NCI-H2196 treated with DMSO at 0.1 percent for 48 hours (cell line): Measurements from ENCODE around the gene FBXO3.
"Not testable (repeated sequence)": the region's sequence is repeated elsewhere in the genome, so short reads cannot be mapped to it uniquely, and the experiment has no call there.

Source experiments
- DNase-seq: peaks from one replicate; lab custom pipeline; 2025; ENCODE audit not compliant: unreplicated experiment; lab: John Stamatoyannopoulos, UW

Gene FBXO3, protein sequence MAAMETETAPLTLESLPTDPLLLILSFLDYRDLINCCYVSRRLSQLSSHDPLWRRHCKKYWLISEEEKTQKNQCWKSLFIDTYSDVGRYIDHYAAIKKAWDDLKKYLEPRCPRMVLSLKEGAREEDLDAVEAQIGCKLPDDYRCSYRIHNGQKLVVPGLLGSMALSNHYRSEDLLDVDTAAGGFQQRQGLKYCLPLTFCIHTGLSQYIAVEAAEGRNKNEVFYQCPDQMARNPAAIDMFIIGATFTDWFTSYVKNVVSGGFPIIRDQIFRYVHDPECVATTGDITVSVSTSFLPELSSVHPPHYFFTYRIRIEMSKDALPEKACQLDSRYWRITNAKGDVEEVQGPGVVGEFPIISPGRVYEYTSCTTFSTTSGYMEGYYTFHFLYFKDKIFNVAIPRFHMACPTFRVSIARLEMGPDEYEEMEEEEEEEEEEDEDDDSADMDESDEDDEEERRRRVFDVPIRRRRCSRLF

DNA sequence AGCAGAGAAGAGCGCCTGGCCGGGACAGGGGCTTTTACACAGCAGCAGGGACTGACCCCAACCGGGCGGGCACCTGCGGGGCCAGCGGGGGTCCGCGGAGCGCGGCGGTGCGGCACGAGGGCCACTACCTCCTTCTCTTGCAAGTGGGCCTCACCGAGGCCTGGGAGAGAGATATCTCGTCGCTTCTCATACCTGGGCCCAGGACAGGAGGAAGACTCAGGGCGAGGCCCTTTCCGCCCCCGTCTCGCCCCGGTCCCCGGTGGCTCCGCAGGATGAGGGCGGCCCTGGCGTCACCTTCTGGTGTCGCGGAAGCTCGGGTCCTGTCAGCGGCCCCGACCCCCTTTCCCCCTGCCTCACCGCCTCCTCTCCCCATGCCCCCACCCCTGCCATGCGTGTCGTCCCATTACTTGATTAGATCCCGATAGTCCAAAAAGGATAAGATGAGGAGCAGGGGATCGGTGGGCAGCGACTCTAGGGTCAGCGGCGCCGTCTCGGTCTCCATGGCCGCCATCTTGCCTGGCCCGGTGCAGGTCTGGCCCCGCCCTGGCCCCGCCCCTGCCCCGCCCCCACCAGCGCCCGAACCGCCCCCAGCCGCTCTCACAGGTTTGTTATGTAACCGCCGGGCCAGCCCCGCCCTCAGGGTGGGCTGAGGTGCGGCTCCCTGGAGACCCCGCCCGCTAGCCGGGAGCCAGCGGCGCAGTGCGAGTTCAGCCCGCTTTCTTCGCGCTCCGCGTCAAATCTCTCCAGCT lies at the start of gene FBXO3:
Gene FBXO3, minus strand, starts transcription at position 534 of the 749 bp plus-strand sequence. Its CDS starts 23 bp downstream, at position 511.
- peak; percentile 65 for DNase-seq

DNA sequence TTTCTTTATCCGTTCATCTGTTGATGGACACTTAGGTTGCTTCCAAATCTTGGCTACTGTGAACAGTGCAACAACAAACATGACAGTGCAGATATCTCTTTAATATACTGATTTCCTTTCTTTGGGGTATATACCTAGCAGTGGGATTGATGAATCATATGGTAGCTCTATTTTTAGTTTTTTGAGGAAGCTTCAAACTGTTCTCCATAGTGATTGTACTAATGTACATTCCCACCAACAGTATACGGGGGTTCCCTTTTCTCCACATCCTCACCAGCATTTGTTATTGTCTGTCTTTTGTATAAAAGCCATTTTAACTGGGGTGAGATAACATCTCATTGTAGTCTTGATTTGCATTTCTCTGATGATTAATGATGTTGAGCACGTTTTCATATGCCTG lies 48.7 kb upstream of the FBXO3 start:
- not testable (repeated sequence) for DNase-seq

DNA sequence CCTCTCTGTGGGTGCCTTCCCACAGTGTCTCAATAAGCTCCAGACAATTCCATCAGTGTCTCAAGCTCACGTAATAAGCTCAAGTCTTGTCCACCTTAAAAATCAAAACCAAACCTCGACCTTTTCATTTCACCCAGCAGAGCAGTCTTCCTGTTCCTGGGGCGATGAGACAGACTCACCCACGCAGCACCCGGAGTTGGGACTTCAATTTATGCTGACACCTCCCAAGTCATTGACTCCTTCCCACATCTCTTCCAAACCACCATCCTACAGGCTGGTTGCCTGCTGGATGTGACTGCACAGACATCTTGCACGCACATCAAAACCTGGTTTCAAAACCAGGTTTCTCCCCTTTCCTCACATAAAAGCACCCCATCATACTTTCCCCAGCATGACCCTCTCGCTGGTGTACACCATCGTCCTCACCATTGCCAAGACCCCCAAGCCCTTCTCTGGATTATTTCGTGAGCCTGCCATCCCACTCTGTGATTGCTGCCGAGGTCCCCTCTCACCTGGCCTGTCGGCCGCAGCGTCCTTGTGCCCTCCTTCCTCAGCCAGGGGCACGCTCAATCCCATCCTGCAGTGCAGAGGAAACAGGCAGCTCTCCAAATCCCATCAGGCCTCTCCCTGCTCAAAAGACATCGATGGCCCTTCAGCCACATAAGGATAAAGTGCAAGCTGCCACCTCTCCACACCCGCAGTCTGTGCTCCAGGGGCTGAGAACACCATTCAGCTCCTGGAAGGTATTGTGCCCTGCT lies 45.1 kb upstream of the FBXO3 start:
- DNase-seq = no peak

DNA sequence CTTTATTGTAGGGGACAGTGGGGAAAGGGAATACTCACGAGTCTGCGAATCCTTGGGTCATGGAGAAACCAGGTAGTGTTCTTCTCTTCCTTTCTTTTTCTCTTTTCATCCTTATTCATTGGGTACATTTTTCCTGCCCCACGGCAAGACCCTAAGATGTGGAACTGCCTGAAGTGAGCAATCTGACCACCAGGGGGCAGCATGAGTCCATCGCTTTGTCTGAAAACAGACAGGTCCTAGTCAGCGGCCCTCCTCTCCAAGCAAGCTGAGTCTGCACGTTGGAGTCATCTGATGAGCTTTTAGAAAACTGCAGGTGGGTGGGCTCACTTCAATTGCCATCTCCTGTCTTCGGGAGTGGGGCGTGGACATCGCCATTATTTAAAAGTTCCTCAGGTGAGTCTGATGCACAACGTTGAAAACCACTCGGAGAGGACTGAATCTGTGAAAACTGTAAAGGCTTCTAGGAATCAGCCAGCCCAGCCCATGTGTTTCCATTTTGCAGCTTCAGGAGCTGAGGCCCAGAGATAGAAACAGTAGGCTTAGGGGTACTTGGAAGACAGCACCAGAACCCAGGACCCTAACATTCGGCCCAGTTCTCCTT lies 34.0 kb upstream of the FBXO3 start:
- DNase-seq = peak; percentile 40

DNA sequence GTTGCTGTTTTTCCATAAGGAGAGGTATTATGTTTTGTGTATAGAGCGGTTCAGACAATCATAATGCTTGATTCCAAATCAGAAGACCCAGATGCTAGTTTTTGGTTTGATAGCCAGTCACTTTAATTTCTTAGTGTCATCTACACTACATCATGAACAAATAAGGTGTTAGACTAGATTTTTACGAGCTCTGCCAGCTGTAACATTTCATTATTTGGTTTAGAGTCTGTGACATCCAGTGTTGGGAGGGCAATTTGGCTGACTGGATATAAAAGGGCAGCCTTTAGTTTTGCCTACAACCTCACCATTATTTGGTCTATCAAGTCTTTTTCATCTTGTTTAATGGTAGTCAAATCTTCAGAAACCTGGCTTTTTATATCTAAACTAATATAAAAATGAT lies 30.2 kb upstream of the FBXO3 start:
- no peak for DNase-seq

DNA sequence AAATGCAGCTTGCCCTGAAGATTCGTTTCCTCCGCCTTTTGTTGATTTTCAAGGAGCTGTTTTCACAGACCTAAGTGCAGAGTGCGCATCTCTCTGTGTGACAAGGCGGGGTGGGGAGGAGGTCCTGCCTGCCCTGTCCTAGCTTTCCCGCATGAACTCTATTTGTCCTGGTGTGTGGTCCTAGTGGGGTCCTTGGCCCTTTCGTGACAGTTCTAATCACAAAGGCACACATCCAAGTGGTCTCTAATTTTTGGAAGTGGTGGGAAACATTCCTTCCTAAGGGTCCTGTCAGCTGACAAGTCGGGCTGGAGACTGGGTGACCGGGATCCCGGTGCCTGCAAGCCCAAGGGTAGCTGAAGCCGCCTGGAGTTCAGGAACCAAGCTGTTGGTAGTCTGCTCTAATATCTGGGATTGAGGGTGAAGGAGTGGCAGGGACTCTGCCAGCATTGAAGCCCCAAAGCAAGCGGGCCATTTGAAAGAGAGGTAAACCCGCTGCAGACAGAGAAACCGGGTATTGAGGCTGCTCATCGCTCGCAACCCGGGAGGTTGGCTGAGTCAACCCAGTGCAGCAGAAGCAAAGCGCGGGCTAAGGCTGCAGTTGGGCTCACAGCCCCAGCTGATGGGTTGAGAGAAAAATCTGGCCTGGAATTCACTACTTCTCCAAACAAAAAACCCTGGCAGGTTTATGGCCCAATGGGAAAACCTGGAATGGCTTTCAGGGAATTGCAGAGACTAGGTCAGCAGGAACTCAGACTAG lies 28.1 kb upstream of the FBXO3 start:
- peak; percentile 31 for DNase-seq

DNA sequence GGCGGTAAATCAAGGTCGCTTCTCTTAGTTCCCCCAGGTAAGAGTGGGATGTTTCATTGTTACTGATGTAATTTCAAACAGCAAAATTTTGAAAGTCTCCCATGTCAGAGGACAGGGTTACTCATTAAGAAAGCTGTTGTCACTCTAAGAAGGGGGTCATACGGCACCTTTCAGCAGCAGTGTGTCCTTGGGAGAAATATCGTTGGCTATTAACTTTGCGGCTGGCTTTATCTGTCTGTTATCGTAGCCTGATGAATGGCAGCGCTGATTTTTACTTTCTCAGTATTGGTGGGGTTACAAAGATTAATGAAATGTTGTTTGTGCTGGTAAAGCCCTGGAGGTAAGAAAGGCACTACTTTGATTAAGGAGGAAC lies 27.5 kb upstream of the FBXO3 start:
- DNase-seq = no peak

DNA sequence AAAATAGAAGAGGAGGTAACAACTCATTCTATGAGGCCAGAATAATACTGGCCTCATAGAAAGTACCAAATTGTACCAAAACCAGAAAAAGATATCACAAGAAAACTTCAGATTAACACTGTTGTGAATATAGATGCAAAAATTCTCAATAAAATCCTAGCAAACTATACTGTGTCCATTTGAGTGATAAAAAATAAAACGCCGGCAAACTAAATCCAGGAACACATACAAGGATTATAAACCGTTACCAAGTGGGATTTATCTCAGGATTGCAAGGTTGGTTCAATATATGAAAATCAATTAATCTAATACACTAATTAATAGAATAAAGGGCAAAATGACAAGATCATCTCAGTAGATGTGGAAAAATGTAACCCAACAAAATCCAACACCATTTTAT lies 23.6 kb upstream of the FBXO3 start:
- no peak for DNase-seq

DNA sequence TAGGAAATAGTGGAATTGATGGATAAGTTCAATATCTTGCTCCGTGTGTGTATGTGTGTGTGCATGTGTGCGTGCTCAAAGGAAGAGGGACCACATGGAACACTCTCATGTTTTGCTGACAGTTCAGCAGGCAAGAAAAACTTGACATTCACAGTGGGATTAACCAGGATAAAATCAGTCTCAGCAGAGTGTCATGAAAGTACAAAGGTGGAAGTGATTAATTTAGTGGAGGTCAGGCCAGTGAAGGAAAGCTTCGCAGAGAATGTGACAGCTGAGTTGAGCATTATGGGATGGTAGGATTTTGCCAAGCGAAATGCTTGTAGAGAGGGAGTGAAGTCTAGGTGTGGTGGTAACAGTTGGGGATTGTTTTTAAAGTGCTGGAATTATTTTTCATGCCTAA lies 15.7 kb upstream of the FBXO3 start:
- DNase-seq = no peak

DNA sequence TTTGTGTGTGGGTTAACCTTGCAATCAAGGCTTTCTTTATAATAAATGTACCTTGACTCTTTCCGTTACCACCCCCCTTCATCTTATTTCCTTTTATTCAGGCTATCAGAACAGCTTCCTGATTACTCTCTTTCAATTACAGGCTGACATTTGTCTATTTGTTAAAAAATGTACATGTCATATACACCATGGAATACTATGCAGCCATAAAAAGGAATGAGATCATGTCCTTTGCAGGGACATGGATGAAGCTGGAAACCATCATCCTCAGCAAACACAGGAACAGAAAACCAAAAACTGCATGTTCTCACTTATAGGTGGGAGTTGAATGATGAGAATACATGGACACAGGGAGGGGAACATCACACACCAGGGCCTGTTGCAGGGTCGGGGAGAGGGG lies 13.8 kb upstream of the FBXO3 start:
- not testable (repeated sequence) for DNase-seq

DNA sequence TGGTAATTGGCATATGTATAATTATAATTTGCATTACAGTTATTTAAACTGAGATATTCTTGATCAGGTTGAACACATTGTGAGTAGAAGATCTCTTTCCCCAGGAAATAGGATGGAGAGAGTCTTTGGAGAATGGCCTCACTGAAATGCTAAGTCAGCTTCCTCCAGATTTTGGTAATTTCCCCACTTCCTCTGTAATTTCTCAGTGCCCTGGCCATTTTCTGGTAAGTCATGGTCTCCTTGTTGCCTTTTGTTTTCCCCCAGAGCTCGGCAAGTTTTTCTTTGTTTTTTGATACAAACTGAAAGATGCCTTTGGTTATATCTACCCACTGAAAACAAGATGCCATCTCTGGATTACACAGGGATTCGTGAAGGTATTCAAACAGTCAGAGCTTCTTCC lies 12.8 kb upstream of the FBXO3 start:
- no peak for DNase-seq

DNA sequence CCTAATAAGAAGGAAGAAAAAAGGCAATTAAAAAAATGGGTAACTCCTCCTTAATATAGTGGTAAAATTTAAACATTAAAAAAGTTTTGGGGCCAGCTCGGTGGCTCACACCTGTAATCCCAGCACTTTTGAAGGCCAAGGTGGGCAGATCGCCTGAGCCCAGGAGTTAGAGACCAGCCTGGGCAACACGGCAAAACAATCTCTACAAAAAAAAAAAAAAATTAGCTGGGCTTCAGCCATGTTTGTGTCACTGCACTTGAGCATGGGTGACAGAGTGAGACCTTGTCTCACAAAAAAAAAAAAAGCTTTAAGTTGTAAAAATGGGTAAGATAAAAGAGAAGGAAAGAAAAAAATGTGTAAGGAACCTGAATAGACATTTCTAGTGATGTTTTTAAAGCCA lies 11.3 kb upstream of the FBXO3 start:
- no peak for DNase-seq

DNA sequence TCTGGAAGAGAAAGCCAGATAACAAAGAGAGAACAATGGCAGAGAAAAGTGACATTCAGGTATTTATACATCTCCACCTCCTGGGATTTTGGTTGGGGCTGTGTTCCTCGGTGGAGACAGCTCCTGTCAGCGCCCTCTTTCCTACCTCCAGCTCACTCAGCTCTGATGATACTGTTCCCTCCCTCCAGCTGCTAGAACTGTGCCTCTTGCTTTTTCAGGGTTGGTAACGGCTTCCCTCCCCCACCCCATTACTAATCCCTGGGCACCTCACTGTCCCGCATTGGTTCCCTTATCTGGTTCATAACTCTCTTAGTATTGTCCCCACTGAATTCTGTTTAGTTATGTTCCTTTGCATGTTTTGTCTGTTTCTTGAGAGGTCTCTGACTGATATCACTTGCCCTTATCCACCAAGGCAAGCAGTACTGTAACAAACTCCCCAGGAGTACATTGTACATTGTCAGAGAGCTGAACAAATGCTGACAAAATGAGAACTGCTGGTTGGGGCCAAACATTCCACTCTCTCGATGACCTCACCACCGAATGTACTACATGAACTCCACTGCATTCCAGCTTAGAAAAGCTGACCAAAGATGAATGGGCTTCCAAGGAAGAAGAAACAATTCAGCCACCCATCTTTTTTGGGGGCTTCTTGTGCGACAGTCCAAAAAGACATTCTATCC lies 5.7 kb upstream of the FBXO3 start:
- DNase-seq = no peak

DNA sequence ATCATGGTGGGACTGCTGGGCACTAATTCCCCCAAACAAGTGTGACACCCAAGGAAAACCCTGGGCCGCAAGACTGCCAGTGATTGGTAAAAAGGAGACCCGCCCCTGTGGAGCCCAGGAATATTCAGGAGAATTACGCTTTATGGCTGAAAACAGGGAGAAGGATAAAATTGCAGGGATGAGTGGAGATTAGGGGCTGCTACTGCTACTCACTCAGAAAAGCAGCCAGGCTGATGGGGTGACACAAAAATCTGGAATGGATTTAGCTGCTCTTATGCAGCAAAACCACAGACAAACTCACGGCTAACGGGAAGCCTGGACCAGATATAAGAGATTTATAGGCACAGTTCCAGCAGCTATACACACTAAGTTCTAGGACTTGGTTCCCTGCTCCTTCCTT lies 4.4 kb upstream of the FBXO3 start:
- no peak for DNase-seq

DNA sequence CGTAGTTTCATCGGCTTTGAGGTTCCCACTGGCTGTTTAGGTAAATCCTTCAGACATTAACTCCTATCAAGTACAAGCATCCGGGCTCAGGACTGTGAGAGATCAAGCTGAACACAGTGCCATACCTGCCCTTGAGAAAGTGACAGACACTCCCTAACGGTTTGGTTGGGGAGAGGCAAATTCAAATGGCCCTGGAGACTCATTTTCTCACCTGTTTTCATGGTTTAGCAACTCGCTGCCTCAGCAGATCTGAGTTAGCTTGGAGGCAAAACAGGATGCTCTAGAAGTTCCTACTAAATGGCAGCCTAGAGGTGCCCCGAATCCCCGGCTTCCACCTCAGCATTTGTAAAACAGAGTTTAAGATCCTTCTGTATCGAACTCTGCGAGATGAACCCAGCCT lies 3.6 kb upstream of the FBXO3 start:
- DNase-seq = no peak

DNA sequence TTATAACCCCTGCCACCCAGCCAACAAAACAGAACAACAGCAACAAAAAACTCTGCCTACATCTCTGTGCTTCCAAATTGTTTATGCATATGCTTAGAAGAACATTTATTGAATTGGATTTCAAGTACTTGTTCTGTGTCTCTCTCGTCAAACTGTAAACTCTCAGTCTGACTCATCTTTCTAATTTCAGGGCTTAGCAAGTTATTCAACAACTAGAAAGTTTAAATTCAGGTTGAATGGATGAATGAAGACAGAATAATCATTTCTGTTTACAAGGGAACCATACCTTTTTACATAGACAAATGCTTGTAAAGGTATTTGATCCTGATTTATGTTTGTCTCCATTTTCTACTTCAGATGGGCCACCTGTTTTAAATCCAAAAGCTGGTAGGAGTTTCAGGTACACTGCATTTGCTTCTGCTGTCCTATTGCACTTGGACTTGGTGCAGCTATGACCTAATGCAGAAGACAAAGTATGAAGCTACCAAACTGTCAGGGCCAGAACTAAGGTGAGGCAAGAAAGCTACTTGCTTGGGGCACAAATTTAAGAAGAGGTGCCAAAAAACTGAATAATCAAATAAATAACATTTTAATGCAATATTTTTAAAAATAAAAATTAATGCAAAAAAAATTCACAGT lies 1.6 kb upstream of the FBXO3 start:
- no peak for DNase-seq

DNA sequence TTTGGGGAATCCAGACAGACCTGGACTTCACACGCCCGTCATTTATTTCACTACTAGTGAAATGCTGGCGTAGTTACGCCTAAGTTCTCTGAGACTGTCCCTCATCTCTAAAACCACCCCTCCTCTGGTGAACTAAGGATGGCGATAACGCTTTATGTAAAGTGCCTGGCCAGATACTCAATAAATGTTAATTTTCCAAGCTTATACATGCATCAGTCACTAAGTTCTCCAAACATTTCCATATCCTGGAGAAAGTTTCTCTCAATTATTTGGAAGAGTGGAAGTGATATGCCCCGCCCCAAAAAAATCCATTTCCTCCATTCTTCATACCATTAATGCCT lies 1.1 kb upstream of the FBXO3 start:
- DNase-seq = no peak

DNA sequence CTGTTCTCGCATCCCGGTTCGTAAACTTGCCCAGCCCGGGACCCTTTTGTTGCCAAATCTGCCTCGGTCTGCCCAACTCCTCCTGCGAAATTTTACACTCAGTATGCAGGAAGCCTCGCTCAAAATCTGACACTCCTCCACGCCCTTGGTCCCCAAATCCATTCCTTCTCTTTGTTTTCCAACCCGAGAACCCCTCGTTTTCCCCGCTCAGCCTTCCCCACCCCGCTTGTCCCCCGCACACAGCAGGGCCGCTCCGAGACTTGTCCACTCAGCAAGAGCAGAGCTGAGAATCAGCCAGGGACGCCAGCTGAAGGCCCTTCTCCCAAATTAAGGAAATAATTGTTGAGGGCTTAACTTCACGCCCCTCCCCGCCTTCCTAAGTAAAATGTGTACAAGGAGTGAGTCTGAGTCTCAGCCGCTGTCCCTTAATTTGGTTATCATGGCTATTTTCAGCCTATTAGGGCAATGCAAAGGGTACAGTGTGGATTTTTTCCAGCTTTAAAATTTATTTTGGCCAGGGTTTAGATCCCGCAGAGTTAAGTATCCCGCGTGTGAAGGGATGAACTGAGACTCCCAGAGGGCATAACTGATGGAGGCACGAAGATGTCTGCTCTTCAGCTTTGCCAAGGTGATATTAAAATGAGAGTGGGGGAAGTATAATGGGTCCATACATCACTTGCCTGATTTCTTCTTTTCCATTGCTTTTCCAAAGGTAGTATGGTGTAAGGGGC lies 581 bp upstream of the FBXO3 start:
- no peak for DNase-seq

DNA sequence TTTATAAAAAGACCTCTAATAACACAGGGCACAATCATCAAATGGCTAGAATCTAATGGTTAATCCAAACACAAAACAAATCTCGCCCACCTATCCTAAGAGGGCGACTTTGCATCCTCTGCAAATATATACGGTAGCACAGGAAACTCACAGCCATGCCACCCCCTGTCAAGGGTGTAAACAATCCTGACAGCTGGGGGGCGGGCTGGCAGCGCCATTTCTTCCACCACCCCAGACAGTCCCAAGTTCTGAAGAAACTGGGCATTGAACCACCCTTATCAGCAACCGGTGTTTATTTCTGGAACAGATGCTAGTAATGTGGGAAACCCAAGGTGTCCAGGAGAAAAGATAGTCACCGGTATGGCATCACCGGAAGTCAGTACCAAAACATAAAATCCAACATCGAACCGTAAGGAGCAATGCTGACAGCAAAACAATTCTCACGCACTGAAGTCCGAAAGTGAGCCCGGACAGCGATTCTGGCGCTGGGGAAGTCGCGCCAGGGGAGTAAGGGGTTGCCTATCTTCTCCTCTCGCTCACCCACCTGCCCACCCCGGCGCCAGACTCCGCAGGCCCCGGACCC lies 825 bp downstream of the FBXO3 start:
- DNase-seq = no peak
